Epithelial cell of prostate (primary cell): ENCODE data around the gene RHBDL3.
"Not testable (repeated sequence)": the region's sequence is repeated elsewhere in the genome, so short reads cannot be mapped to it uniquely, and the experiment has no call there.

Experiments used
- DNase-seq: peaks from one replicate; pipeline ENCODE4 v3.0.0-alpha.2; 2011; ENCODE audit warnings: low read depth, low spot score
- H3K27ac ChIP-seq: fragments of 450-650 bp; 2 replicates; pipeline ENCODE4 v1.5.1; 2017; ENCODE audit warnings: mild to moderate bottlenecking

RHBDL3 gene

GRCh38 chr17:32319548-32319905 lies 53.9 kb downstream of the RHBDL3 start:
- no peak overlapping the region for H3K27ac ChIP-seq
- DNase-seq: no peak

GRCh38 chr17:32320080-32320479 lies 54.4 kb downstream of the RHBDL3 start:
- not testable (repeated sequence) for DNase-seq, H3K27ac ChIP-seq

DNA sequence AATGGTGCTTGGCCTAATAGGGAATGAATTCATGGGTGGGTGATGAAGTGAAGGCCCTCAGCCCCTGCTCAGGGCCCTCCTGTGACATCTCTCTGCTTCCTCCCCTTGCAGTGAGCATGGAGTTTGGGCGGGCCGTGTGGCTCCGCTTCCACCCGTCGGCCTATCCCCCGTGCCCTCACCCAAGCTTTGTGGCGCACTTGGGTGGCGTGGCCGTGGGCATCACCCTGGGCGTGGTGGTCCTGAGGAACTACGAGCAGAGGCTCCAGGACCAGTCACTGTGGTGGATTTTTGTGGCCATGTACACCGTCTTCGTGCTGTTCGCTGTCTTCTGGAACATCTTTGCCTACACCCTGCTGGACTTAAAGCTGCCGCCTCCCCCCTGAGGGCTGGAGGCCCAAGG lies 55.2 kb downstream of the RHBDL3 start:
- H3K27ac ChIP-seq: no peak overlapping the region
- DNase-seq: no peak

DNA sequence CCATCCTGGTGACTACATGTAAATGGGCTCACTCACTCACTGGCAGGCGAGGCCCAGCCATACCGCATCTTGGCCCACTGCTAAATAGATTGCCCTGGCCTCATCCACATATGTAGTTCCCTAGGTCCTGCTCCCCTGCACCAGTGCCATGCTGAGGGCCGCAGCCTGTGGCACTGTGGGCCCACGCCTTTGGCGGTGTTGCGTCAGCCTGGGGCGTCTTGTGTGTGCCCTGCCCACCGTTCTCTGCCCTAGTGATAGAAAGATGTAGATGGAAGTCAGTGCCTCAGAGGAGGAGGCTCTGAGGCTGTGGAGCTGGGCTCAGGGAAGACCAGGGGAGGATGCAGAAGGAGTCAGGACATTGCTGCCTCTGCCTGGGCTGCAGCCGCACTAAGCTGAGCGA lies 57.4 kb downstream of the RHBDL3 start:
- no peak overlapping the region for H3K27ac ChIP-seq
- no peak for DNase-seq

GRCh38 chr17:32323811-32324491 lies 58.3 kb downstream of the RHBDL3 start:
- peak; percentile 22 for DNase-seq
- no peak overlapping the region for H3K27ac ChIP-seq

GRCh38 chr17:32327911-32328310 lies 62.3 kb downstream of the RHBDL3 start:
- no peak overlapping the region for H3K27ac ChIP-seq
- no peak for DNase-seq

DNA sequence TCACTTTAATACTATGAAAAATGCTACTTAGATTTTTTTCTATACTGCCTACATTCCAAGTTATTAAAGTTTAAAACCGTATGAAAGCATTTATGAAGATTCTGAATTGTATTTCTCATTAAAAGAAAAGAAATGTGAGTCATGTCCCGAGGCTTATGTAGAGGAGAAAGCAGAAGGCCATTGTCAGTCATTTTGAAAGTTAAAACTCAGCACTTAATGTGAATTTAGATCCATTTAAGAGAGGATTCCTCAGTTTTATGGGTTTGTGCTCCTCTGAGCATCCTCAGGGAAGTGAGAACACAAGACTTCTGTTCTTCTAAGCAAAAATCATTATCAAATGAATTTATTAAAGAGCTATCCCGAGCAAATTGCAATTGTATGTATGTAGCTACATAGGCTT lies 64.5 kb downstream of the RHBDL3 start:
- H3K27ac ChIP-seq: no peak overlapping the region
- DNase-seq: no peak

- no peak overlapping the region for H3K27ac ChIP-seq
- DNase-seq: no peak
These were observed 65.8 kb downstream of the RHBDL3 start for GRCh38 chr17:32331243-32332040.

GRCh38 chr17:32333187-32333586 lies 67.6 kb downstream of the RHBDL3 start:
- H3K27ac ChIP-seq: no peak overlapping the region
- DNase-seq: no peak

GRCh38 chr17:32335046-32335445 lies 69.4 kb downstream of the RHBDL3 start:
- DNase-seq: no peak
- no peak overlapping the region for H3K27ac ChIP-seq

DNA sequence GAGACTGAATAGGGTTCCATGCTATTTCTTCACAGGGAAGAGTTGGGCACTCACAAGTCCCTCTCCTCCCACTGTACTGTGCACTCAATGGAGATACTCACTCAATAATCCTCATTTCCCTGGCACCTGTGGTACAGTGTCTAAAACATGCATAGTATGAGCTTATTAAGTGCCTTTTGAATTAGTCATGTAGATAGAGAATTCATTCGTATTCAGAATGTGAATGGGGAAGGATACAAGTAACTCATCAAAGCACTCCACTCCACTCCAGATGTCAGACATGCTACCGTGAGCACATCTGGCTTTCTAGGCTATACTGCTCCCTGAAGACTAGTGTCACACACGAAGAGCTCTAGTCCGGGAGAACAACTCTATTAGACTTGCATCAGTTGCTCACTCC lies 70.1 kb downstream of the RHBDL3 start:
- no peak overlapping the region for H3K27ac ChIP-seq
- DNase-seq: no peak

DNA sequence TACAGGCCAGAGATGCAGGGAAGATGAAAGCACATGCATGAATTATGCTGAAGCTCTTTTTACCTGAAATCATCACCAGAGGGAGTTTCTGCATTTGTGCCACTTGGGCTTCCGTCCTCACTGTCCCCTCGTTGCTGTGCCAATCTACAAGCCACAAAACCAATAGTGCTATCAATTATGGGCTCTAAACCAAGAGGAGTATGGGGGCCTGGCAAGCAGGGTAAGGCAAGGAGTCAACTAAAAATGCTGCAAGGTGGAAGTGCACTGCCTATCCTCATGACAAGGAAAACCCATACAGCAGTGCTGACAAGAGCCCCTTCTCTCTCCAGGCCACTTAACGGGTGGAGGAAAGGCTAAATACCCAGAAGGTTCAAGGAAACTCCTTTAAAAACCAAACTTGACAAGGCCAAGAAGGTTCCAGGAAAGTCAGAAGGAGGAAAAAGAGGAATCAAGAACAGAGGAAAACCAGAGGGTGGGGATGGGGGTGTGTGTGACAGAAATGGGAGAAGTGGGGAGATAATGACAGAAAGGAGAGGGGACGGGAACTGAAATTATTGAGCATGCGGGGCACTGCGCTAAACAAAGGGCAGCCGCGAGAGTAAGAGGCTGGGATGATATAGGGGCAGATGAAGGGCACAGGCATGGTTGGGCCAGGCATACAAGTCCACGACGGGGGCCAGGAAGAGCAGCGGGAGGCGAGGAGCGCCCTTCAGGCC lies 75.7 kb downstream of the RHBDL3 start:
- peak overlapping the region; percentile 73 for H3K27ac ChIP-seq

GRCh38 chr17:32341857-32342602 lies 76.4 kb downstream of the RHBDL3 start, which contains the start of gene C17orf75:
TSS of gene C17orf75 (minus strand) at chr17:32342173. CDS start at chr17:32342139, 34 bp downstream.
- no peak for DNase-seq
- H3K27ac ChIP-seq: peak within 1 kb of the TSS; percentile 73

More for the DNA sequence above, 75.7 kb downstream of the RHBDL3 start:
- DNase-seq: no peak

DNA sequence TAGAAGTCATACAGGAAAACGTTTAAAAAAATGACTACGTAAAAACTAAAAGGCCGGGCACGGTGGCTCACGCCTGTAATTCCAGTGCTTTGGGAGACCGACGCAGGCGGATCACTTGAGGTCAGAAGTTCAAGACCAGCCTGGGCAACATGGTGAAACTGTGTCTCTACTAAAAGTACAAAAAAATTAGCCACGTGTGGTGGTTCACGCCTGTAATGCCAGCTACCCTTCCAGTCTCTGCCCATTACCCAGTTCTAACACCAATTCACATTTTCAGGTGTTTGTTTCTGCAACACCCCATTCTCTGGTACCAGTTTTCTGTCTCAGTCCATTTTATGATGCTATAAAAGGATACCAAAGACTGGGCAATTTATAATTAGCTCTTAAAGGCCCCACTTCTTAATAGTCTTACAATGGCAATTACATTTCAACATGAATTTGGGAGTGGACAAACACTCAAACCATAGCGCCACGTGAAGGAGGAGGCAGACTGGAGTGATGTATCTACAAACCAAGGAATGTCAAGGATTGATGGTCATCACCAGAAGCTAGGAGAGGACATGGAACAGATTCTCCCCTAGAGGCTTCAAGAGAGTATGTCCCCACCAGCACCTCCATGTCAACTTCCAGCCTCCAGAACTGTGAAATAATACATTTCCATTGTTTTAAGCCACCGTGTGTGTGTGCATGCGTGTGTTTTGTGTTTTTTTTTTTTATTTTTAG lies 77.1 kb downstream of the RHBDL3 start:
- H3K27ac ChIP-seq: peak overlapping the region; percentile 73
- no peak for DNase-seq

DNA sequence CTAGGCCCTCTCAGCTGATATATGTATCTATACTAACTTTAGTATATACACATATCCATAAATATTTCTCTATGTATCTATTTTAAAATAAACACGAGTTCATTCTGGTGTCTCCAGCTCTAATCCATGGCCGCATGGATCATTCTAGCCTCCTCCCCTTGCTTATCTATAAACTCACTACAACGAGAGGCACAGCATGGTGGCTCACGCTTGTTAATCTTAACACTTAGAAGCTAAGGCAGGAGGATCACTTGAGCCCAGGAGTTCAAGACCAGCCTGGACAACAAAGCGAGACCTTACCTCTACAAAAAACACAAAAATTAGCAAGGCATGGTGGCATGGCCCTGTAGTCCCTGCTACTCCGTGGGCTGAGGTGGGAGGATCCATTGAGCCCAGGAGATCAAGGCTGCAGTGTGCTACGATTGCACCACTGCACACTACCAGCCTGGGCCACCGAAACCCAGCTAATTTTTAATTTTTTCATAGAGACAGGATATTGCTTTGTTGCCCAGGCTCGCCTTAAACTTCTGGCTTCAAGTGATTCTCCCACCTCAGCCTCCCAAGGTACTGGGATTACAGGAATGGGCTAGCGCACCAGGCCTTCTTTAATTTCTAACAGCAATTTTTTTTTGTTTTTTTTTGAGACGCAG lies 80.4 kb downstream of the RHBDL3 start:
- H3K27ac ChIP-seq: no peak overlapping the region

DNA sequence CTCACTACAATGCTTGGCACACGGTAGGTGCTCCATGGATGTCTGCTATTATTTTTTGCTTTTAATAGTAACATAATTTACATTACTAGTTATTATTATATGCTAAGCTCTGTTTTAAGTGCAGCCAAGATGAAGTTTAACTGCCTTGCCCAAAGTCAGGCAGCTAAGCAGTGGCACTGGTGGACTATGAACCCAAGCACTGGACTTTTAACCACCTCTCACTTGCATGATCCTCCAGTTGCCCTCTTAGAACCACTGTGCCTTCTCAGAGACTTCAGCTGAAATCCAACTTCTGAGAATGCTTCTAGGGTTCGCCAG lies 82.8 kb downstream of the RHBDL3 start:
- DNase-seq: no peak
- H3K27ac ChIP-seq: no peak overlapping the region

More for the DNA sequence above, 80.4 kb downstream of the RHBDL3 start:
- DNase-seq: no peak

GRCh38 chr17:32349503-32349853 lies 83.8 kb downstream of the RHBDL3 start:
- DNase-seq: no peak
- peak overlapping the region; percentile 92 for H3K27ac ChIP-seq

DNA sequence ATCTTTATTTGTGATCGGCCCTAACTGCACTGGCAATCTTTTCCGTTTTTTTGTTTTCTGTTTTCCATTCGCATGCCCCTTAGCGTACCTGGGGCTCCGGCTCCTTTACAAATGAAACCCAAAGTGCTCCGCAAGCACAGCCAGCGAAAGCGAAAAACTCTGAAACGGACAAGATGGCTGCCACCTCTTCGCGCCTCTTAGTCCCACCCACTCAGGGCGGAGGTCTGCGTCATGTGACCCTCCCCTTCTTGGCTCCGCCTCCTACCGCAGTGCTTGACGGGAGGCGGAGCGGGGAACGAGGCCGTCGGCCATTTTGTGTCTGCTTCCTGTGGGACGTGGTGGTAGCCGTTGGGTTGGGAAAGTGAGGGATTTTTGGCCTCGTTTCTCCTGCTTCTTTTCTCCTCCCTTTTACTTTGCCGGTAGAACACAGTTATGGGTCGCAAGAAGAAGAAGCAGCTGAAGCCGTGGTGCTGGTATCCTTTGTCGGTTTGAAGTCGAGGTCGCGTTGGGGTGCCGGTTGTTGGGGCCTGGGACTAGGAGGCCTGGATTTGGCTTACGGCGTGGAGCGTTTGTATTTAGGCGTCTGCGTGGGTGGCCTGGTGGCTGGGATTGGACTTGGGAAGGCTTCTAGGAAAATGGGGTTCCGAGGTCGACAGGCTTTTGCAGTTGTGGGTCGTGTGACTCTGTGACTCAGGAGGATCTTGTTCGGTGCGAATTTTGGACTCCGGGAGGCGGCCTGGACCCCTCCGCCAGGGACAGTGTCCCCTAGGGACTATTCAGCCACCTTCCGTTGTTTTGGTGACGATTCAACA lies 84.4 kb downstream of the RHBDL3 start, which contains the start of gene ZNF207:
Gene ZNF207 (plus strand): TSS at position 304 of the 812 bp plus-strand sequence. CDS start 129 bp downstream, at position 433.
- peak within 1 kb of the TSS; percentile 92 for H3K27ac ChIP-seq
- peak; percentile 85 for DNase-seq
